SK-MEL-5 (cell line): ENCODE measurements around the gene CRYBB2. TPM values are rescaled to one million over a fixed set of nuclear protein-coding genes. Genes with fewer than 3 reads are reported as not detected.
A peak's percentile ranks its signal among the peaks of the same experiment; 100 is the strongest.
"Not testable (repeated sequence)": the region's sequence is repeated elsewhere in the genome, so short reads cannot be mapped to it uniquely, and the experiment has no call there.

Experiments
- DNase-seq: peaks from one replicate; pipeline ENCODE4 v3.0.0-alpha.2; 2016; ENCODE audit warnings: low read depth, low spot score
- in situ Hi-C: cut with HindIII; loops from 2 replicates; pipeline ENCODE4 v1.10.0; 2016; ENCODE audit warnings: low sequenced_read_pairs, high pct_unique_total_duplicates, low pct_unique_long_range_greater_than_20kb
- total RNA-seq: library from RNA; depleted of rRNA; stranded (reverse); fragments of >200 nt; shearing (Covaris generic); gene quantifications from 2 replicates; pipeline ENCODE4 v1.2.3, GENCODE V29; 2014

The CRYBB2 gene
- total RNA-seq, 1 experiment from 2014 or later: not detected

DNA sequence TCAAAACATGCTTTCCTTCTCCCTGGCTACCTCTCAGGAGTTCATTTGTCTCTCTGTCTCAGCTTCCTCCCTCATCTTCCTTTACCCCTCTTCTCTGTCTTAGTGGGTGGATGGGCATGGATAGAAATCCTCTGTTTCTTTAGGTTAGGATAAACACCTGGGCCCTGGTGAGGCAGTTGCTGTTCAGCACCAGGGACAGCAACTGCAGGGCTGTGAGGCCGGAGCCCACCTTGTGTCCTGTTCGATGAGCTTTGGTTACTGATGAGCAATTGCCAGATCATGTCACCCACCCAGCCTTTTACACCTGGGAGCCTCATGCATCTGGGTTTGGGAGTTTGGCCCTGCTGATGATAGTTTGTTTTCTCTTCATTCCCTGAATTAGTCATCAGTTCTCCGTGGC is 25.9 kb upstream of the CRYBB2 start:
- no peak for DNase-seq

DNA sequence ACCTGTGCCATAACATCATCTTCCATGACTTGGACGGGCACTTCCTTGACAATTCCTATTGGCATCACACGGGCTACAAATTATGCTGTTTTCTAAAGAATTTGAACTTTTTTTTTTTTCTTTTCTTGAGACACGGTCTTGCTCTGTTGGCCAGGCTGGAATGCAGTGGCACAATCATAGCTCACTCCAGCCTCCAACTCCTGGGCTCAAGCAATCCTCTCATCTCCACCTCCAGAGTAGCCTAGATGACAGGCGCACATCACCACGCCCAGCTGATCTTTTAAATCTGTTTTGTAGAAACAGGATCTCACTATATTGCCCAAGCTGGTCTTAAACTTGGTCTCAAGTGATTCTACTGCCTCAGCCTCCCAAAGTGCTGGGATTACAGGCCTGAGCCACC is 23.1 kb upstream of the CRYBB2 start:
- in situ Hi-C loops: no loop called here
- no peak for DNase-seq

More for the DNA sequence above, 25.9 kb upstream of the CRYBB2 start:
- in situ Hi-C loops: no loop called here

DNA sequence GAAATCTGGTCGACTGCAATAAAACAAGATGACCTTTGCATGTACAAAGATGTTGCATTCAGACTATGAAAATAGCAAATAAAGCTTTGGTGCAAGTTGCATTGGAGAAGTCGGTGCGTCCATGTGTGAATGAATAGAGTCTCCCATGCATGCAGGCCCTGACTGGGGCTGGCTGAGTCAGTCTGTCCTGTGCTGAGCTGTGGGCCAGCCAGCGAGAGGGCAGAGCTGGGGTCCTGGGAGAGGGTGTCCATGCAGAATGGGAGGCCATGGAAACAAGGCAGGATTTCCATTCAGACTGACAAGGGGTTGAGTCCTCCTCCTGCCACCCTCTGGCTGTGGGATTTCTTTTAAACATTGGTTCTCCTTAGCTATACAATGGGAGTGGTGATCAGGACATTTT is 22.1 kb upstream of the CRYBB2 start:
- in situ Hi-C loops: no loop called here

GRCh38 chr22:25199731-25200520 is 19.5 kb upstream of the CRYBB2 start, which contains the start of gene CRYBB3:
Gene CRYBB3, plus strand, starts transcription at chr22:25199858. Its CDS starts 1,539 bp downstream, at chr22:25201397.
- no peak for DNase-seq
- in situ Hi-C loops: no loop called here

More for the DNA sequence above, 22.1 kb upstream of the CRYBB2 start:
- no peak for DNase-seq

GRCh38 chr22:25200967-25201366 is 18.5 kb upstream of the CRYBB2 start:
- DNase-seq: no peak
- in situ Hi-C loops: no loop called here

DNA sequence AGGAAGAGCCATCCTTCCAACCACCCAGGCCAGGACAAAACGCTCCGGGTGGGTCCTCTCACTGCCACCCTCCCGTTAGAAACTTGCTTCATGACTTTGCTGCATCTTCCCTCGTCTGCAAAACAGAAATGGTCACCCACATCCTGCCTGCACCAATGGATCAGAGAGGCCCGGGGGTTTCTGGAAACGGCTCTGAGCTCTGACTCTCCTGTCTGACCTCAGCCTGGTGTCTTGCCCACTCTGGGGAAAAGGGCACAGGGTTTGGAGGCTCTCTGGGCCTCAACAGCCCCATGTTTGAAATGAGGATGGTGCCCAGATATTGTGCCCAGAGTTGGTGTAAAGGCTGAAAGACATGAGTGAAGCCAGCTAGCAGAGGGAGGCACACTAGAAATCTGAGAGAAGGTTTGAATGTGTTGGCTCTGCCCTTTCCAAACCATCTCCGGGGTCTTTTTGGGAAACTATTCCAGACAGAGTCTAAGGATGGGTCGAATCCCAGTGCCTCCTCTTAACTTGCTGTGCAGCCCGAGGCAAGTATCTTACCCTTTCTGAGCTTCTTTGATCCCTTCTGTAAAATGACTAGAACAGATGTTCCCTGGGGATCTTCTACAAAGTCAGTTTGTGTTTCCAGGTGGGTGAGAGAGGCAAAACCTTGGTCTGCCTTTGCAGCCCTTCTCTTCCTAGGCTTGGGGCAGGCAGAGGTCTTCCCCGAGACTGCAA is 17.7 kb upstream of the CRYBB2 start:
- DNase-seq: no peak
- in situ Hi-C loops: no loop called here

- in situ Hi-C loops: no loop called here
- DNase-seq: peak; percentile 87
These were observed 17.0 kb upstream of the CRYBB2 start for GRCh38 chr22:25202290-25202921.

DNA sequence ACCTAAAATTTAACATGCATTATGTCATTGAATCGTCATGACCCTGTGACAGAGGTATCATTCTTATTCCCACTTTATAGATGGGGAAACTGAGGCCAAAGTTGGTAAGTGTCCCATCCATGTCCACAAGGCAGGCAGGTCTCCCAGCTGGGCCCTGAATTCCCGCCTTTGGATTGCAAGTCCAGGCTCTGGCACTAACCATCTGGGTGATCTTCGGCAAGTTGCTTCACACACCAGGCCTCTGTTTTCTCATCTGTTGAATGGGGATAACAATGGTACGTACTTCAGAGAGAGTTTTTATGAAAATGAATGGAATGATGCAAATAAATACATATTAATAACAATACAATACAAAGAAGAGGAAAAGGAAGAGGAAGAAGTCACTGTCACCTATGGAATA is 16.4 kb upstream of the CRYBB2 start:
- in situ Hi-C loops: no loop called here
- no peak for DNase-seq

DNA sequence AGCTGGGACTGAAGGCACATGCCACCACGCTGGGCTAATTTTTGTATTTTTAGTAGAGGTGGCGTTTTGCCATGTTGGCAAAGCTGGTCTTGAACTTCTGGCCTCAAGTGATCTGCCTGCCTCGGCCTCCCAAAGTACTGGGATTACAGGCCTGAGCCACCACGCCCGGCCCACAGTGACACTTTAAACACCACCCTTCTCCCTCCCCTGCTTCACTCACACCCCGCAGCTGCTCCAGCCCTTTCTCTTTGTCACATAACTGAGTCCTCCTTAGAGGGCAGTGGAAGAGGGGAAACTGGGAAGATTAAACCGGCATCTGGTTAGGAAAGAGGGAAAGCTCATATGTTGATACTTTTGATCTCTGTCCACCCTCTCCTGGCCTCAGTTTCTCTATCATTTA is 14.9 kb upstream of the CRYBB2 start:
- DNase-seq, in situ Hi-C loops: not testable (repeated sequence)

- in situ Hi-C loops: no loop called here
- no peak for DNase-seq
These were observed 13.6 kb upstream of the CRYBB2 start for GRCh38 chr22:25205847-25206246.

DNA sequence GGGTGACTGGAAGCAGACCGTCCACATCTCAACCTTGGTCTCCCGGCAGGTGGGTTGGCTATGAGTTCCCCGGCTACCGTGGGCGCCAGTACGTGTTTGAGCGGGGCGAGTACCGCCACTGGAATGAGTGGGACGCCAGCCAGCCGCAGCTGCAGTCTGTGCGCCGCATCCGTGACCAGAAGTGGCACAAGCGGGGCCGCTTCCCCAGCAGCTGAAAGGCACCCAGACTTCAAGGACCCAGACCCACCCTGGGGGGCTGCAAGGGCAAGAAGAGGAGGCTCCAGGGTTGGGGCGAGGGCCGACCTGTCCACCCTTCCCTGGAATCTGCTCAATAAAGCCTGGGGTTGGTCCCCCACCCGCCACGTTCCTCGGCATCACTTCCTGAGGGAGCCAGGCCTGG is 12.4 kb upstream of the CRYBB2 start:
- no peak for DNase-seq
- in situ Hi-C loops: no loop called here

GRCh38 chr22:25207553-25208157 is 11.8 kb upstream of the CRYBB2 start:
- DNase-seq: no peak
- in situ Hi-C loops: no loop called here

GRCh38 chr22:25208328-25208727 is 11.1 kb upstream of the CRYBB2 start:
- DNase-seq: no peak
- in situ Hi-C loops: no loop called here

DNA sequence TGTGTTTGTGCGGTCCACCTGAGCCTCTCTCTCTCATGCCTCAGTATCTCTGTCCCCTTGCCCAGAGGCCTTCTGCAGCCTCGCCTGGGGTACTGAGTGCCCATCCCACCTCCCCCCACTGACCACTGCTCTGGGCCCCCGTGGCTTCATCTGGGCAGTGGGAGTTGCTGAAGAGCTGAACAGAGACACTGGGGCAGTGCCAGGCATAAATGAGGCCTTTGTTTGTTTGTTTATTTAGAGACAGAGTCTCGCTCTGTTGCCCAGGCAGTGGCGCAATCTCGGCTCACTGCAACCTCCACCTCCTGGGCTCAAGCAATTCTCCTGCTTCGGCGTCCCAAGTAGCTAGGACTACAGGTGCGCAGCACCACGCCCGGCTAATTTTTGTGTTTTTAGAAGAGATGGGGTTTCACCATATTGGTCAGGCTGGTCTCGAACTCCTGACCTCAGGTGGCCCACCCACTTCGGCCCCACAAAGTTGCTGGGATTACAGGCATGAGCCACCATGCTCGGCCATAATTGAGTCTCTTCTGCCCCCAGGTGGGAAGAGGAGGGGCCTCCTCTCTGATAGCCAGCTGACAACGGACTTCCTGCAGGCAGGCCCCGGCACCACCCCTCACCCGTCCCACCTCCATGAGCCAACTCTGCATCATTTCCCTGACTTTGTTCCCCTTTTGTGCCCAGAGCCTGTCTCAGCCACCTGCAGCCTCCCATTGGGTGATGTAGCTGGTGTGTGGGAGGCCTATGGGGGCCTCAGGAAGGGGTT is 10.5 kb upstream of the CRYBB2 start:
- no peak for DNase-seq
- in situ Hi-C loops: no loop called here

DNA sequence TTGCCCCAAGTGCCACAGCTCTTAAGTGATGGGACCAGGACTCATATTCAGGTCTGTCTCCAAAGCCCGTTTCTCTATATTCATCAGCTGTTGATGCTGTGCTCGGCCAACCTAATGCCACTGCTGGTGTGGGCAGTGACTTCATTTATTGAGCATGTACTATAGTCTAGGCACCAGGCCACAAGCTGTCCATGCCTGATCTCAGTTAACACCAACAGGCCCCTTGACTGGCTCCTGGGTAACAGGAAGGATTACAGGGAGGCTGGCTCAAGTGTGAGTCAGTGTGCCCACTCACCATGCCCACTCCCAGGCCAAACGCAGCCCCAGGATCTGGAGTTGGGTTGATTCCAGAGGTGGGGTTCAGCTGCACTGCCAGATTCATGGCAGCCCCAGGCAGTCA is 8.6 kb upstream of the CRYBB2 start:
- in situ Hi-C loops: no loop called here
- DNase-seq: no peak

- in situ Hi-C loops: no loop called here
- DNase-seq: no peak
These were observed 7.1 kb upstream of the CRYBB2 start for GRCh38 chr22:25212337-25212736.

DNA sequence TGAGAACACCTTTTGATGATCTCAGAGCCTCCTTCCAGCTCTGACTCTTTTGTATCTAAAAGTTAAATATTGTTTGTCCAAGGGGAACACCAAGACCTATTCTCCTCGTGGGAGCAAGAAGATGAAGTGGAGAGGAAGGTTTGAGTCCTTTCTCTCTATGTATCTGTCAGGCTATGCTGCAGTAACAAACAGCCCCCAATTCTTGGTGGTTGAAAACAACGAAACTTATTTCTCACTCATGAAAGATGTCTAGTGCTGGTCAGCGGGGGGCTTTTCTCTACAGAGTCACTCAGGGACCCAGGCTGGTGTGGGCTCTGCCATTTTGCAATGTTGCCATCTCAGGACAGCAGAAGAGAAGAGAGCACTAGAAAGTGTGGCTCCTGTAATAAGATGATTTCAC is 6.2 kb upstream of the CRYBB2 start:
- no peak for DNase-seq
- in situ Hi-C loops: no loop called here
